ENCODE measurements around the gene GSDMA. TPM values are rescaled to one million over a fixed set of nuclear protein-coding genes. Genes with fewer than 3 reads are reported as not detected.

Gene GSDMA
- total RNA-seq, 1 experiment from 2014 or later = not detected

DNA sequence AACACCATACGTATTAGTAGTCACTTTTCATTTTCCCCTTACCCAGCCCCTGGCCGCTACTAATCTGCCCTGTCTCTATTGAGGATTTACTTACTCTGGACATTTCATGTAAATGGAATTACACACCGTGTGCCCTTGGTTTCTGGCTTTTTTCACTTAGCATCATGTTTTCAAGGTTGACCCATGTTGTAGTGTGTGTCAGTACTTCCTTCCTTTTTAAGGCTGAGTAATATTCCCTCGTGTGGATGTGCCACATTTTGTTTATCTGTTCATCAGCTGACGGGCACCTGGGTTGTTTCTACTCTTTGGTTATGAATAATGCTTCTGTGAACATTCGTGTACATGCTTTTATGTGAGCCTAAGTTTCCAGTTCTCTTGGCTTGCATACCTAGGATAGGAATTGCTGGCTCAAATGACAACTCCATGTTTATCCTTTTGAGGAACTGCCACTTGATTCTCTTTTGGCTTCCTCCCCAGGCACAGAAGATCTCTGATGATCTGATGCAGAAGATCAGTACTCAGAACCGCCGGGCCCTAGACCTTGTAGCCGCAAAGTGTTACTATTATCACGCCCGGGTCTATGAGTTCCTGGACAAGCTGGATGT, 25.5 kb downstream of the GSDMA start:
- TF ChIP-seq, protein P1, sequence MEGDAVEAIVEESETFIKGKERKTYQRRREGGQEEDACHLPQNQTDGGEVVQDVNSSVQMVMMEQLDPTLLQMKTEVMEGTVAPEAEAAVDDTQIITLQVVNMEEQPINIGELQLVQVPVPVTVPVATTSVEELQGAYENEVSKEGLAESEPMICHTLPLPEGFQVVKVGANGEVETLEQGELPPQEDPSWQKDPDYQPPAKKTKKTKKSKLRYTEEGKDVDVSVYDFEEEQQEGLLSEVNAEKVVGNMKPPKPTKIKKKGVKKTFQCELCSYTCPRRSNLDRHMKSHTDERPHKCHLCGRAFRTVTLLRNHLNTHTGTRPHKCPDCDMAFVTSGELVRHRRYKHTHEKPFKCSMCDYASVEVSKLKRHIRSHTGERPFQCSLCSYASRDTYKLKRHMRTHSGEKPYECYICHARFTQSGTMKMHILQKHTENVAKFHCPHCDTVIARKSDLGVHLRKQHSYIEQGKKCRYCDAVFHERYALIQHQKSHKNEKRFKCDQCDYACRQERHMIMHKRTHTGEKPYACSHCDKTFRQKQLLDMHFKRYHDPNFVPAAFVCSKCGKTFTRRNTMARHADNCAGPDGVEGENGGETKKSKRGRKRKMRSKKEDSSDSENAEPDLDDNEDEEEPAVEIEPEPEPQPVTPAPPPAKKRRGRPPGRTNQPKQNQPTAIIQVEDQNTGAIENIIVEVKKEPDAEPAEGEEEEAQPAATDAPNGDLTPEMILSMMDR (conservative IDR thresholded peaks at IDR 0.05) = no peak
- Histone ChIP-seq H2BK20ac (ENCODE audit: low read depth, low read length, poor library complexity, severe bottlenecking) (no peak overlapping the region), H3K4ac (ENCODE audit: low read depth, low read length) (no peak overlapping the region), H3K56ac (ENCODE audit: insufficient read length, low read depth, low read length) (no peak overlapping the region), H3K9me3 (ENCODE audit: control insufficient read depth, low read depth, low read length) (no peaks in the 10 kb centered on the region), H2BK15ac (ENCODE audit: low read depth, low read length) (no peak overlapping the region), H3K4me2 (ENCODE audit: insufficient read depth, insufficient read length, low read length) (no peak overlapping the region), H3K14ac (ENCODE audit: insufficient read depth, low read length) (no peak overlapping the region), H3K23me2 (ENCODE audit: insufficient read length, low read depth, low read length, poor library complexity, severe bottlenecking) (no peaks in the 10 kb centered on the region), H3K27me3 (ENCODE audit: insufficient read depth, low read length) (no peaks in the 10 kb centered on the region), H4K20me1 (ENCODE audit: control insufficient read depth, insufficient read depth, insufficient read length) (no peaks in the 10 kb centered on the region), H2BK5ac (ENCODE audit: insufficient read length, low read length) (no peak overlapping the region), H3K79me1 (ENCODE audit: insufficient read depth, low read depth, low read length, poor library complexity, severe bottlenecking) (no peaks in the 10 kb centered on the region), H2AK5ac (ENCODE audit: insufficient read length, low read length) (no peak overlapping the region), H3K79me2 (ENCODE audit: insufficient read depth, low read length) (no peaks in the 10 kb centered on the region), H2AFZ (ENCODE audit: low read length) (no peak overlapping the region), H4K91ac (ENCODE audit: insufficient read length, low read depth, low read length) (no peak overlapping the region), H2BK120ac (ENCODE audit: low read depth, low read length, poor library complexity, severe bottlenecking) (no peak overlapping the region), H4K8ac (replicated peaks; ENCODE audit: insufficient read length, low read depth, low read length) (no peak overlapping the region), H3K18ac (ENCODE audit: insufficient read length, low read depth, low read length) (no peak overlapping the region), H2BK12ac (ENCODE audit: insufficient read length, low read depth, low read length) (no peak overlapping the region), H3K27ac (ENCODE audit: insufficient read length, low read depth, low read length) (no peak overlapping the region), H3K4me1 (ENCODE audit: insufficient read depth, low read length) (no peaks in the 10 kb centered on the region), H3T11ph (ENCODE audit: low read length) (no peak overlapping the region), H3K23ac (ENCODE audit: insufficient read length, low read depth, low read length) (no peak overlapping the region), H3K9ac (ENCODE audit: extremely low read depth, insufficient read length, low read length) (no peak overlapping the region), H4K5ac (ENCODE audit: insufficient read length, low read depth, low read length) (no peak overlapping the region)
- Mint-ChIP-seq H3K4me1 (no peaks in the 10 kb centered on the region), H3K4me3 (no peak overlapping the region), H3K27ac (no peak overlapping the region; a peak in 1 of 7 replicates), H3K27me3 (ENCODE audit: low read depth) (no peaks in the 10 kb centered on the region), H3K9me3 (no peaks in the 10 kb centered on the region), H3K36me3 (ENCODE audit: insufficient read depth in 1 of 3, low read depth in 3 of 3) (peaks cover 70 to 97% (median 95%) of the 10 kb centered on the region in 3 experiments; a peak in 6 of 7 replicates)
- DNase-seq = no peak
- WGBS (ENCODE audit: extremely low coverage, insufficient read length, low lambda C conversion rate) = no CpG with 5 or more reads among the region's 11 CpGs

Measured in H9 (cell line).